ENCODE measurements around the gene SLC2A4RG. TPM values are rescaled to one million over a fixed set of nuclear protein-coding genes. Genes with fewer than 3 reads are reported as not detected.

The SLC2A4RG gene
- total RNA-seq, 1 donor from 2014 or later, result 12.0 TPM

- TF ChIP-seq EZH2 (IDR thresholded peaks at IDR 0.05) (no peak), CTCF (IDR thresholded peaks at IDR 0.05) (no peak), EZH2phosphoT487 (IDR thresholded peaks at IDR 0.05) (no peak)
- Histone ChIP-seq H3K79me2 (ENCODE audit: low read depth) (peaks cover 8% of the 10 kb centered on the region), H3K9me3 (ENCODE audit: low read depth) (no peaks in the 10 kb centered on the region), H3K27ac (no peak overlapping the region), H3K36me3 (no peaks in the 10 kb centered on the region), H3K27me3 (peaks cover 11% of the 10 kb centered on the region), H3K4me1 (peaks cover 24% of the 10 kb centered on the region), H4K20me1 (ENCODE audit: low read depth) (peaks cover 32% of the 10 kb centered on the region), H3K9ac (no peak overlapping the region), H3K4me3 (no peak overlapping the region), H2AFZ (replicated peaks) (no peak overlapping the region), H3F3A (ENCODE audit: low read depth) (peaks cover 43% of the 10 kb centered on the region), H3K4me2 (no peak overlapping the region)
- Mint-ChIP-seq H3K36me3 (peaks cover 4% of the 10 kb centered on the region), H3K27ac (no peak overlapping the region), H3K4me3 (no peak overlapping the region), H3K9me3 (no peaks in the 10 kb centered on the region), H3K27me3 (ENCODE audit: insufficient read depth, low read depth) (peaks cover 6% of the 10 kb centered on the region), H3K4me1 (peaks cover 2% of the 10 kb centered on the region)
- DNase-seq (ENCODE audit: low spot score), result no peak
Measured at GRCh38 chr20:63742381-63743024, 2.9 kb downstream of the SLC2A4RG start.

GRCh38 chr20:63743210-63743970 is 3.8 kb downstream of the SLC2A4RG start:
- no peak for DNase-seq (ENCODE audit: low spot score)
- Histone ChIP-seq H3K4me2 (no peak overlapping the region), H3K27ac (no peak overlapping the region), H3K9ac (no peak overlapping the region), H3F3A (ENCODE audit: low read depth) (peaks cover 36% of the 10 kb centered on the region), H2AFZ (replicated peaks) (no peak overlapping the region), H3K27me3 (peaks cover 2% of the 10 kb centered on the region), H3K36me3 (no peaks in the 10 kb centered on the region), H3K4me1 (peaks cover 15% of the 10 kb centered on the region), H3K9me3 (ENCODE audit: low read depth) (no peaks in the 10 kb centered on the region), H4K20me1 (ENCODE audit: low read depth) (peaks cover 23% of the 10 kb centered on the region), H3K79me2 (ENCODE audit: low read depth) (peaks cover 8% of the 10 kb centered on the region), H3K4me3 (no peak overlapping the region)
- Mint-ChIP-seq H3K4me3 (peak overlapping the region; percentile 50), H3K4me1 (peaks cover 2% of the 10 kb centered on the region), H3K27ac (peak overlapping the region; percentile 39), H3K36me3 (peaks cover 4% of the 10 kb centered on the region), H3K27me3 (ENCODE audit: insufficient read depth, low read depth) (peaks cover 6% of the 10 kb centered on the region), H3K9me3 (no peaks in the 10 kb centered on the region)
- TF ChIP-seq EZH2phosphoT487 (IDR thresholded peaks at IDR 0.05) (no peak), EZH2 (IDR thresholded peaks at IDR 0.05) (no peak), CTCF (IDR thresholded peaks at IDR 0.05) (no peak)

GRCh38 chr20:63744158-63744557 is 4.6 kb downstream of the SLC2A4RG start:
- DNase-seq (ENCODE audit: low spot score), result no peak
- Mint-ChIP-seq H3K9me3 (no peaks in the 10 kb centered on the region), H3K27me3 (ENCODE audit: insufficient read depth, low read depth) (peaks cover 9% of the 10 kb centered on the region), H3K4me3 (no peak overlapping the region), H3K27ac (no peak overlapping the region), H3K4me1 (peaks cover 2% of the 10 kb centered on the region), H3K36me3 (peaks cover 4% of the 10 kb centered on the region)
- Histone ChIP-seq H3K9ac (no peak overlapping the region), H3K36me3 (no peaks in the 10 kb centered on the region), H3K4me1 (peaks cover 8% of the 10 kb centered on the region), H3K4me3 (no peak overlapping the region), H3K4me2 (no peak overlapping the region), H4K20me1 (ENCODE audit: low read depth) (peaks cover 16% of the 10 kb centered on the region), H3K27me3 (no peaks in the 10 kb centered on the region), H3K9me3 (ENCODE audit: low read depth) (no peaks in the 10 kb centered on the region), H2AFZ (replicated peaks) (no peak overlapping the region), H3F3A (ENCODE audit: low read depth) (peaks cover 28% of the 10 kb centered on the region), H3K79me2 (ENCODE audit: low read depth) (peaks cover 8% of the 10 kb centered on the region), H3K27ac (no peak overlapping the region)
- TF ChIP-seq CTCF (IDR thresholded peaks at IDR 0.05) (no peak), EZH2 (IDR thresholded peaks at IDR 0.05) (no peak), EZH2phosphoT487 (IDR thresholded peaks at IDR 0.05) (no peak)
